ENCODE data around the gene LPAR1.

LPAR1 gene

GRCh38 chr9:110999379-110999778 lies 38.9 kb downstream of the LPAR1 start:
- no peak for ATAC-seq
- TF ChIP-seq POU6F1 (CRISPR knock-in tag; IDR thresholded peaks at IDR 0.05; ENCODE audit: borderline replicate concordance, low read depth) (no peak), ZNF8 (CRISPR knock-in tag; IDR thresholded peaks at IDR 0.05) (no peak), PATZ1 (CRISPR knock-in tag; IDR thresholded peaks at IDR 0.05; ENCODE audit: borderline replicate concordance) (no peak), CSDC2 (CRISPR knock-in tag; IDR thresholded peaks at IDR 0.05) (no peak), ESRRG (CRISPR knock-in tag; IDR thresholded peaks at IDR 0.05) (no peak), BACH2 (CRISPR knock-in tag; IDR thresholded peaks at IDR 0.05; ENCODE audit: borderline replicate concordance) (no peak), GLIS3 (CRISPR knock-in tag; IDR thresholded peaks at IDR 0.05) (no peak), CSRNP3 (CRISPR knock-in tag; IDR thresholded peaks at IDR 0.05) (no peak), TCF4 (CRISPR knock-in tag; IDR thresholded peaks at IDR 0.05; ENCODE audit: borderline replicate concordance) (no peak), CREB5 (CRISPR knock-in tag; IDR thresholded peaks at IDR 0.05; ENCODE audit: low read depth) (no peak), ISL1 (CRISPR knock-in tag; IDR thresholded peaks at IDR 0.05) (no peak), ZNF565 (CRISPR knock-in tag; conservative IDR thresholded peaks at IDR 0.05; ENCODE audit: low read depth) (no peak), SNAI2 (CRISPR knock-in tag; IDR thresholded peaks at IDR 0.05) (no peak), ZFP30 (CRISPR knock-in tag; IDR thresholded peaks at IDR 0.05) (no peak), TSHZ2 (CRISPR knock-in tag; IDR thresholded peaks at IDR 0.05) (no peak), ARNTL (CRISPR knock-in tag; IDR thresholded peaks at IDR 0.05; ENCODE audit: borderline replicate concordance, low read depth) (no peak)

GRCh38 chr9:110997847-110998246 lies 40.4 kb downstream of the LPAR1 start:
- no peak for ATAC-seq

GRCh38 chr9:110996436-110997220 lies 41.6 kb downstream of the LPAR1 start:
- TF ChIP-seq RARB (CRISPR knock-in tag; IDR thresholded peaks at IDR 0.05) (no peak), ESRRG (CRISPR knock-in tag; IDR thresholded peaks at IDR 0.05) (no peak)
- ATAC-seq: no peak

More at GRCh38 chr9:110997847-110998246, 40.4 kb downstream of the LPAR1 start:
- no peak for TF ChIP-seq ESRRG (CRISPR knock-in tag; IDR thresholded peaks at IDR 0.05)
